ENCODE measurements around the gene C16orf87. TPM values are rescaled to one million over a fixed set of nuclear protein-coding genes. Genes with fewer than 3 reads are reported as not detected.
"Not testable (repeated sequence)": the region's sequence is repeated elsewhere in the genome, so short reads cannot be mapped to it uniquely, and the experiment has no call there.

Gene C16orf87
- 25.8 TPM for polyA plus RNA-seq (2013)

GRCh38 chr16:46830902-46831647 is at the start of gene C16orf87:
C16orf87 (minus strand) TSS chr16:46831180; CDS start chr16:46831149, 31 bp downstream.
- POLR2A ChIA-PET = interaction anchor here (0.9 kb wide), 1 partner anchor 116 kb away, joined by 3 read pairs; no protein-coding TSS in a partner anchor
- CTCF ChIA-PET = interaction anchor here (1.4 kb wide), 1 partner anchor 79 kb away, joined by 4 read pairs; no protein-coding TSS in a partner anchor

GRCh38 chr16:46875243-46875642 is 44.3 kb upstream of the C16orf87 start:
- Histone ChIP-seq H3K4me3 (ENCODE audit: control insufficient read depth in 1 of 7, extremely low read depth in 1 of 7, insufficient read depth in 4 of 7, low read depth in 2 of 7, low read length in 6 of 7) (no peak overlapping the region), H3K9me3 (ENCODE audit: control extremely low read depth in 1 of 5, control insufficient read depth in 4 of 5, insufficient read depth in 2 of 5, low read depth in 1 of 5, low read length in 4 of 5) (no peaks in the 10 kb centered on the region), H3K4me1 (ENCODE audit: control extremely low read depth in 1 of 4, control insufficient read depth in 4 of 4, insufficient read depth in 4 of 4, low read length in 3 of 4) (peaks cover 0 to 10% (median 0%) of the 10 kb centered on the region in 4 experiments), H3K27me3 (replicated peaks in 2 of 5; ENCODE audit: control insufficient read depth in 4 of 5, insufficient read depth in 5 of 5, low read length in 4 of 5) (no peaks in the 10 kb centered on the region), H3K36me3 (ENCODE audit: control insufficient read depth in 4 of 4, insufficient read depth in 4 of 4, low read length in 3 of 4) (no peaks in the 10 kb centered on the region), H3K27ac (ENCODE audit: insufficient read depth in 1 of 2, low read depth in 1 of 2, low read length in 2 of 2, poor library complexity in 1 of 2, severe bottlenecking in 2 of 2) (no peak overlapping the region)
- POLR2A ChIA-PET = no interaction called here
- DNase-seq = no peak
- CTCF ChIA-PET = interaction anchor here (1.0 kb wide), 1 partner anchor 21 kb away, joined by 3 read pairs; no protein-coding TSS in a partner anchor
- WGBS (ENCODE audit: insufficient coverage) = 100% methylated on average over 1 of the region's 8 CpGs

More at GRCh38 chr16:46830902-46831647, at the start of gene C16orf87:
- peak within 1 kb of the TSS; percentile 65 to 96 (median 92) for H3K4me3 ChIP-seq (ENCODE audit: control insufficient read depth in 1 of 7, extremely low read depth in 1 of 7, insufficient read depth in 4 of 7, low read depth in 2 of 7, low read length in 6 of 7)
- no peaks in the 10 kb centered on the region for H3K36me3 ChIP-seq (ENCODE audit: control insufficient read depth in 4 of 4, insufficient read depth in 4 of 4, low read length in 3 of 4)
- peak within 1 kb of the TSS; percentile 62 to 86 for H3K27ac ChIP-seq (ENCODE audit: insufficient read depth in 1 of 2, low read depth in 1 of 2, low read length in 2 of 2, poor library complexity in 1 of 2, severe bottlenecking in 2 of 2)
- 0% methylated on average over 48 of the region's 94 CpGs for WGBS (ENCODE audit: insufficient coverage)
- peak; percentile 92 to 96 (median 96) for DNase-seq
- peaks cover 4 to 22% (median 17%) of the 10 kb centered on the region in 4 experiments for H3K4me1 ChIP-seq (ENCODE audit: control extremely low read depth in 1 of 4, control insufficient read depth in 4 of 4, insufficient read depth in 4 of 4, low read length in 3 of 4)
- peaks cover 0 to 2% (median 0%) of the 10 kb centered on the region in 5 experiments for H3K27me3 ChIP-seq (replicated peaks in 2 of 5; ENCODE audit: control insufficient read depth in 4 of 5, insufficient read depth in 5 of 5, low read length in 4 of 5)
- H3K9me3 ChIP-seq (ENCODE audit: control extremely low read depth in 1 of 5, control insufficient read depth in 4 of 5, insufficient read depth in 2 of 5, low read depth in 1 of 5, low read length in 4 of 5) = no peaks in the 10 kb centered on the region

- H3K4me1 ChIP-seq (ENCODE audit: control extremely low read depth in 1 of 4, control insufficient read depth in 4 of 4, insufficient read depth in 4 of 4, low read length in 3 of 4) = peaks cover 0 to 8% (median 0%) of the 10 kb centered on the region in 4 experiments
- 100% methylated on average over 1 of the region's 3 CpGs for WGBS (ENCODE audit: insufficient coverage)
- POLR2A ChIA-PET = no interaction called here
- H3K36me3 ChIP-seq (ENCODE audit: control insufficient read depth in 4 of 4, insufficient read depth in 4 of 4, low read length in 3 of 4) = no peaks in the 10 kb centered on the region
- H3K27ac ChIP-seq (ENCODE audit: insufficient read depth in 1 of 2, low read depth in 1 of 2, low read length in 2 of 2, poor library complexity in 1 of 2, severe bottlenecking in 2 of 2) = no peak overlapping the region
- DNase-seq = no peak
- no peaks in the 10 kb centered on the region for H3K9me3 ChIP-seq (ENCODE audit: control extremely low read depth in 1 of 5, control insufficient read depth in 4 of 5, insufficient read depth in 2 of 5, low read depth in 1 of 5, low read length in 4 of 5)
- no peak overlapping the region for H3K4me3 ChIP-seq (ENCODE audit: control insufficient read depth in 1 of 7, extremely low read depth in 1 of 7, insufficient read depth in 4 of 7, low read depth in 2 of 7, low read length in 6 of 7)
- CTCF ChIA-PET = interaction anchor here (0.8 to 1.5 kb wide), 3 partner anchors 15 to 38 kb away, joined by 3 to 4 read pairs (median 4); no protein-coding TSS in a partner anchor
- no peaks in the 10 kb centered on the region for H3K27me3 ChIP-seq (replicated peaks in 2 of 5; ENCODE audit: control insufficient read depth in 4 of 5, insufficient read depth in 5 of 5, low read length in 4 of 5)
These were observed 42.2 kb upstream of the C16orf87 start for GRCh38 chr16:46873201-46873600.

- POLR2A ChIA-PET = no interaction called here
- Histone ChIP-seq H3K27me3 (replicated peaks in 2 of 5; ENCODE audit: control insufficient read depth in 4 of 5, insufficient read depth in 5 of 5, low read length in 4 of 5) (no peaks in the 10 kb centered on the region), H3K27ac (ENCODE audit: insufficient read depth in 1 of 2, low read depth in 1 of 2, low read length in 2 of 2, poor library complexity in 1 of 2, severe bottlenecking in 2 of 2) (no peak overlapping the region), H3K4me1 (ENCODE audit: control extremely low read depth in 1 of 4, control insufficient read depth in 4 of 4, insufficient read depth in 4 of 4, low read length in 3 of 4) (no peaks in the 10 kb centered on the region), H3K36me3 (ENCODE audit: control insufficient read depth in 4 of 4, insufficient read depth in 4 of 4, low read length in 3 of 4) (no peaks in the 10 kb centered on the region), H3K4me3 (ENCODE audit: control insufficient read depth in 1 of 7, extremely low read depth in 1 of 7, insufficient read depth in 4 of 7, low read depth in 2 of 7, low read length in 6 of 7) (no peak overlapping the region), H3K9me3 (ENCODE audit: control extremely low read depth in 1 of 5, control insufficient read depth in 4 of 5, insufficient read depth in 2 of 5, low read depth in 1 of 5, low read length in 4 of 5) (no peaks in the 10 kb centered on the region)
- DNase-seq = no peak
- CTCF ChIA-PET = no interaction called here
- 90% methylated on average over 4 of the region's 8 CpGs for WGBS (ENCODE audit: insufficient coverage)
These were observed 40.6 kb upstream of the C16orf87 start for GRCh38 chr16:46871597-46871996.

GRCh38 chr16:46868891-46869290 is 37.9 kb upstream of the C16orf87 start:
- H3K4me1 ChIP-seq (ENCODE audit: control extremely low read depth in 1 of 4, control insufficient read depth in 4 of 4, insufficient read depth in 4 of 4, low read length in 3 of 4); H3K4me3 ChIP-seq (ENCODE audit: control insufficient read depth in 1 of 7, extremely low read depth in 1 of 7, insufficient read depth in 4 of 7, low read depth in 2 of 7, low read length in 6 of 7); H3K27me3 ChIP-seq (replicated peaks in 2 of 5; ENCODE audit: control insufficient read depth in 4 of 5, insufficient read depth in 5 of 5, low read length in 4 of 5); CTCF ChIA-PET; DNase-seq; H3K9me3 ChIP-seq (ENCODE audit: control extremely low read depth in 1 of 5, control insufficient read depth in 4 of 5, insufficient read depth in 2 of 5, low read depth in 1 of 5, low read length in 4 of 5); H3K27ac ChIP-seq (ENCODE audit: insufficient read depth in 1 of 2, low read depth in 1 of 2, low read length in 2 of 2, poor library complexity in 1 of 2, severe bottlenecking in 2 of 2); H3K36me3 ChIP-seq (ENCODE audit: control insufficient read depth in 4 of 4, insufficient read depth in 4 of 4, low read length in 3 of 4); POLR2A ChIA-PET: not testable (repeated sequence)
- 78% methylated on average over 1 of the region's 2 CpGs for WGBS (ENCODE audit: insufficient coverage)

GRCh38 chr16:46867486-46867885 is 36.5 kb upstream of the C16orf87 start:
- no CpG with 5 or more reads among the region's 2 CpGs for WGBS (ENCODE audit: insufficient coverage)
- H3K9me3 ChIP-seq (ENCODE audit: control extremely low read depth in 1 of 5, control insufficient read depth in 4 of 5, insufficient read depth in 2 of 5, low read depth in 1 of 5, low read length in 4 of 5); H3K27me3 ChIP-seq (replicated peaks in 2 of 5; ENCODE audit: control insufficient read depth in 4 of 5, insufficient read depth in 5 of 5, low read length in 4 of 5); H3K36me3 ChIP-seq (ENCODE audit: control insufficient read depth in 4 of 4, insufficient read depth in 4 of 4, low read length in 3 of 4); DNase-seq; H3K27ac ChIP-seq (ENCODE audit: insufficient read depth in 1 of 2, low read depth in 1 of 2, low read length in 2 of 2, poor library complexity in 1 of 2, severe bottlenecking in 2 of 2); POLR2A ChIA-PET; H3K4me3 ChIP-seq (ENCODE audit: control insufficient read depth in 1 of 7, extremely low read depth in 1 of 7, insufficient read depth in 4 of 7, low read depth in 2 of 7, low read length in 6 of 7); H3K4me1 ChIP-seq (ENCODE audit: control extremely low read depth in 1 of 4, control insufficient read depth in 4 of 4, insufficient read depth in 4 of 4, low read length in 3 of 4): not testable (repeated sequence)
- CTCF ChIA-PET = interaction anchor here (1.7 kb wide), 1 partner anchor 42 kb away, joined by 4 read pairs; no protein-coding TSS in a partner anchor

GRCh38 chr16:46866286-46866685 is 35.3 kb upstream of the C16orf87 start:
- no peaks in the 10 kb centered on the region for H3K27me3 ChIP-seq (replicated peaks in 2 of 5; ENCODE audit: control insufficient read depth in 4 of 5, insufficient read depth in 5 of 5, low read length in 4 of 5)
- H3K4me3 ChIP-seq (ENCODE audit: control insufficient read depth in 1 of 7, extremely low read depth in 1 of 7, insufficient read depth in 4 of 7, low read depth in 2 of 7, low read length in 6 of 7) = no peak overlapping the region
- H3K9me3 ChIP-seq (ENCODE audit: control extremely low read depth in 1 of 5, control insufficient read depth in 4 of 5, insufficient read depth in 2 of 5, low read depth in 1 of 5, low read length in 4 of 5) = peaks cover 0 to 4% (median 0%) of the 10 kb centered on the region in 5 experiments
- WGBS (ENCODE audit: insufficient coverage) = 100% methylated on average over 1 of the region's 1 CpG
- no peak for DNase-seq
- CTCF ChIA-PET = interaction anchor here (2.1 kb wide), 1 partner anchor 13 kb away, joined by 12 read pairs; no protein-coding TSS in a partner anchor
- no peak overlapping the region for H3K27ac ChIP-seq (ENCODE audit: insufficient read depth in 1 of 2, low read depth in 1 of 2, low read length in 2 of 2, poor library complexity in 1 of 2, severe bottlenecking in 2 of 2)
- POLR2A ChIA-PET = no interaction called here
- H3K36me3 ChIP-seq (ENCODE audit: control insufficient read depth in 4 of 4, insufficient read depth in 4 of 4, low read length in 3 of 4) = no peaks in the 10 kb centered on the region
- peaks cover 0 to 4% (median 2%) of the 10 kb centered on the region in 4 experiments for H3K4me1 ChIP-seq (ENCODE audit: control extremely low read depth in 1 of 4, control insufficient read depth in 4 of 4, insufficient read depth in 4 of 4, low read length in 3 of 4)
